Esophagus muscularis mucosa (tissue), 4 donors: Measurements from ENCODE around the gene THUMPD3. TPM values are rescaled to one million over a fixed set of nuclear protein-coding genes. Genes with fewer than 3 reads are reported as not detected.

ENCODE experiments used
- DNase-seq: peaks from one replicate; pipeline ENCODE4 v3.0.0-alpha.2; 2017; ENCODE audit errors: extremely low spot score
- H3K27ac ChIP-seq, 4 donors: fragments of 200-600 bp; sonication (generic); replicated peaks in 1 of 4; 1 replicate in 3 of 4; 2 replicates in 1 of 4; pipeline ENCODE4 v1.5.1; 2016 to 2019; ENCODE audit warnings: mild to moderate bottlenecking in 1 of 4
- H3K27me3 ChIP-seq, 4 donors: fragments of 200-600 bp; sonication (generic); one replicate each; pipeline versions ENCODE4 v1.5.1 to v1.6.0; 2016 to 2019
- H3K36me3 ChIP-seq, 4 donors: fragments of 200-600 bp; sonication (generic); one replicate each; pipeline ENCODE4 v1.5.1; 2016 to 2019
- H3K4me1 ChIP-seq, 4 donors: fragments of 200-600 bp; sonication (generic); one replicate each; pipeline ENCODE4 v1.5.1; 2016 to 2019
- H3K4me3 ChIP-seq, 4 donors: fragments of 200-600 bp; sonication (generic); 1 replicate in 2 of 4; 2 replicates in 2 of 4; pipeline ENCODE4 v1.5.1; 2016 to 2019; ENCODE audit warnings: mild to moderate bottlenecking in 4 of 4, moderate library complexity in 1 of 4
- H3K9me3 ChIP-seq, 4 donors: fragments of 200-600 bp; sonication (generic); 1 replicate in 3 of 4; 2 replicates in 1 of 4; pipeline ENCODE4 v1.5.1; 2016 to 2019
- CTCF ChIP-seq, 3 experiments: fragments of 200-600 bp in 2 of 3; fragments of 450-650 bp in 1 of 3; sonication (generic) in 2 of 3; IDR thresholded peaks; one replicate each; pipeline ENCODE4 v1.5.1; 2017 to 2019; ENCODE audit warnings: antibody characterized with exemption in 3 of 3, mild to moderate bottlenecking in 2 of 3, moderate library complexity in 1 of 3
- EP300 ChIP-seq: sonication (generic); formaldehyde crosslinking; IDR thresholded peaks from one replicate; pipeline ENCODE4 v1.6.1; 2017; ENCODE audit warnings: antibody characterized with exemption
- POLR2A ChIP-seq: fragments of 450-650 bp; IDR thresholded peaks from one replicate; pipeline ENCODE4 v1.6.1; 2017; ENCODE audit warnings: antibody characterized with exemption, moderate library complexity, mild to moderate bottlenecking, low read depth
- POLR2AphosphoS5 ChIP-seq, 2 donors: sonication (generic); formaldehyde crosslinking; IDR thresholded peaks; one replicate each; pipeline ENCODE4 v1.6.1; 2017; ENCODE audit warnings: antibody characterized with exemption in 2 of 2
- WGBS: methylation state at CpG from one replicate; pipeline ENCODE4 v1.1.5; 2018; 5-methylcytosine and 5-hydroxymethylcytosine counted together
- intact Hi-C: fragments of 100-400 bp; cut with DNase I; formaldehyde crosslinking; loops from one replicate; pipeline ENCODE4 v1.15.1; 2023
- total RNA-seq, 4 donors: library from RNA; depleted of rRNA; stranded (reverse); fragments of >200 nt; gene quantifications; one replicate each; pipeline versions ENCODE4 v1.1.0 to v1.2.1, GENCODE V29; 2016

Gene THUMPD3
- total RNA-seq, 4 donors from 2014 or later = 23.8 to 37.4 (median 26.1) TPM

DNA sequence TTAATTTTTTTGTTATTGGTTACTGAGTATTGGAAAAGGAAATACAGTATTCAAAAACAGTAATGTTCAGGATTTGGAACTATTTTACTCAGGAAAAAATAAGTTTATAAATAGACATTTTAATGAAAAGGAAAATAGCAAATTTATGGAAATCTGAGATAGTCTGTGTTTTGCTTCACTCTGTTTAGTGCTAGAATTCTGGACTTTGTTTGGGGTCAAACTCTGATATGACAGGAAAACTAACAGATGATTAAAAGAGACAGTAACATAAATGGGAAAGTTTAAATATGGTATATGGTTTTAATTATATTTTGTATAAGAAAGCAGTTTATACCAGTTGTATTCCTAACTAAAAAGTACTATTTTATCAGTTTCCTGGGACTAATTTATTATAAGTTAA is 52.0 kb downstream of the THUMPD3 start:
- Histone ChIP-seq H3K9me3 (no peaks in the 10 kb centered on the region), H3K36me3 (peaks cover 0 to 5% (median 0%) of the 10 kb centered on the region in 4 donors), H3K27ac (no peak overlapping the region), H3K4me3 (no peak overlapping the region), H3K27me3 (no peaks in the 10 kb centered on the region), H3K4me1 (peaks cover 52 to 92% (median 82%) of the 10 kb centered on the region in 4 donors)
- no peak for TF ChIP-seq CTCF (IDR thresholded peaks at IDR 0.05)
- no peak for TF ChIP-seq POLR2A
- no peak for TF ChIP-seq POLR2AphosphoS5 (IDR thresholded peaks at IDR 0.05)
- TF ChIP-seq EP300 = no peak
- intact Hi-C loops = no loop called here
- DNase-seq = no peak

GRCh38 chr3:9415485-9416138 is 52.8 kb downstream of the THUMPD3 start:
- Histone ChIP-seq H3K9me3 (no peaks in the 10 kb centered on the region), H3K27ac (no peak overlapping the region), H3K4me3 (no peak overlapping the region), H3K36me3 (peaks cover 0 to 5% (median 0%) of the 10 kb centered on the region in 4 donors), H3K27me3 (no peaks in the 10 kb centered on the region), H3K4me1 (peaks cover 50 to 92% (median 84%) of the 10 kb centered on the region in 4 donors)
- WGBS = 88% methylated on average over 6 of the region's 6 CpGs
- TF ChIP-seq CTCF (IDR thresholded peaks at IDR 0.05) = no peak
- TF ChIP-seq POLR2AphosphoS5 (IDR thresholded peaks at IDR 0.05) = no peak
- TF ChIP-seq POLR2A = no peak
- TF ChIP-seq EP300 = no peak
- intact Hi-C loops = no loop called here
- no peak for DNase-seq

- 58% methylated on average over 3 of the region's 3 CpGs for WGBS
- Histone ChIP-seq H3K4me3 (no peak overlapping the region), H3K4me1 (peaks cover 57 to 92% (median 84%) of the 10 kb centered on the region in 4 donors), H3K9me3 (no peaks in the 10 kb centered on the region), H3K27me3 (no peaks in the 10 kb centered on the region), H3K36me3 (peaks cover 0 to 5% (median 0%) of the 10 kb centered on the region in 4 donors), H3K27ac (no peak overlapping the region)
- intact Hi-C loops = no loop called here
- DNase-seq = no peak
- TF ChIP-seq POLR2A (no peak), POLR2AphosphoS5 (IDR thresholded peaks at IDR 0.05) (no peak), CTCF (IDR thresholded peaks at IDR 0.05) (no peak), EP300 (no peak)
These were observed 53.4 kb downstream of the THUMPD3 start for GRCh38 chr3:9416139-9416780.

GRCh38 chr3:9420850-9421549 is 58.1 kb downstream of the THUMPD3 start:
- TF ChIP-seq EP300 (no peak), POLR2AphosphoS5 (IDR thresholded peaks at IDR 0.05) (no peak), POLR2A (no peak), CTCF (IDR thresholded peaks at IDR 0.05) (no peak)
- peaks cover 70 to 93% (median 87%) of the 10 kb centered on the region in 4 donors for H3K4me1 ChIP-seq
- WGBS = 89% methylated on average over 2 of the region's 2 CpGs
- DNase-seq = no peak
- H3K27me3 ChIP-seq = no peaks in the 10 kb centered on the region
- H3K36me3 ChIP-seq = peaks cover 0 to 7% (median under 1%) of the 10 kb centered on the region in 4 donors
- no peaks in the 10 kb centered on the region for H3K9me3 ChIP-seq
- intact Hi-C loops = loop anchor here (5.0 kb wide), 1 partner anchor 69 kb away; no protein-coding TSS in a partner anchor
- H3K4me3 ChIP-seq = no peak overlapping the region
- H3K27ac ChIP-seq = peak overlapping the region in 2 of 4 donors; percentile 5 to 39
